Measurements from ENCODE around the gene NDUFB10. TPM values are rescaled to one million over a fixed set of nuclear protein-coding genes. Genes with fewer than 3 reads are reported as not detected.
"Not testable (repeated sequence)": the region's sequence is repeated elsewhere in the genome, so short reads cannot be mapped to it uniquely, and the experiment has no call there.

NDUFB10 gene
- total and polyA plus RNA-seq, 9 donors, result 95.4 to 162 (median 132) TPM

- Histone ChIP-seq H3K9me3 (replicated peaks; ENCODE audit: control insufficient read depth, low read depth, low read length) (no peaks in the 10 kb centered on the region), H3K27ac (ENCODE audit: low read length) (no peak overlapping the region), H3K4me1 (ENCODE audit: control insufficient read depth, insufficient read depth, low read length) (peaks cover 11% of the 10 kb centered on the region), H3K27me3 (ENCODE audit: control insufficient read depth, insufficient read depth, low read length) (peaks cover 78% of the 10 kb centered on the region), H3K4me3 (ENCODE audit: low read length) (no peak overlapping the region), H3K36me3 (ENCODE audit: control insufficient read depth, insufficient read depth, low read length) (no peaks in the 10 kb centered on the region)
- DNase-seq, result no peak
- 59% methylated on average over 23 of the region's 25 CpGs for WGBS (ENCODE audit: insufficient coverage)
Measured at GRCh38 chr16:1915732-1916639, 43.4 kb upstream of the NDUFB10 start.

GRCh38 chr16:1916640-1916990 lies 42.7 kb upstream of the NDUFB10 start:
- 0% methylated on average over 5 of the region's 5 CpGs for WGBS (ENCODE audit: insufficient coverage)
- peaks cover 11% of the 10 kb centered on the region for H3K4me1 ChIP-seq (ENCODE audit: control insufficient read depth, insufficient read depth, low read length)
- H3K9me3 ChIP-seq (replicated peaks; ENCODE audit: control insufficient read depth, low read depth, low read length), result no peaks in the 10 kb centered on the region
- peaks cover 84% of the 10 kb centered on the region for H3K27me3 ChIP-seq (ENCODE audit: control insufficient read depth, insufficient read depth, low read length)
- no peaks in the 10 kb centered on the region for H3K36me3 ChIP-seq (ENCODE audit: control insufficient read depth, insufficient read depth, low read length)
- H3K4me3 ChIP-seq (ENCODE audit: low read length), result no peak overlapping the region
- no peak overlapping the region for H3K27ac ChIP-seq (ENCODE audit: low read length)
- no peak for DNase-seq

GRCh38 chr16:1917056-1917664 lies 42.2 kb upstream of the NDUFB10 start:
- Histone ChIP-seq H3K27ac (ENCODE audit: low read length) (no peak overlapping the region), H3K27me3 (ENCODE audit: control insufficient read depth, insufficient read depth, low read length) (peaks cover 89% of the 10 kb centered on the region), H3K9me3 (replicated peaks; ENCODE audit: control insufficient read depth, low read depth, low read length) (no peaks in the 10 kb centered on the region), H3K36me3 (ENCODE audit: control insufficient read depth, insufficient read depth, low read length) (no peaks in the 10 kb centered on the region), H3K4me3 (ENCODE audit: low read length) (no peak overlapping the region), H3K4me1 (ENCODE audit: control insufficient read depth, insufficient read depth, low read length) (peaks cover 11% of the 10 kb centered on the region)
- no peak for DNase-seq
- WGBS (ENCODE audit: insufficient coverage), result 5% methylated on average over 21 of the region's 22 CpGs

GRCh38 chr16:1917665-1918350 lies 41.5 kb upstream of the NDUFB10 start:
- WGBS (ENCODE audit: insufficient coverage), result under 1% methylated on average over 81 of the region's 81 CpGs
- Histone ChIP-seq H3K36me3 (ENCODE audit: control insufficient read depth, insufficient read depth, low read length) (no peaks in the 10 kb centered on the region), H3K4me1 (ENCODE audit: control insufficient read depth, insufficient read depth, low read length) (peaks cover 11% of the 10 kb centered on the region), H3K27me3 (ENCODE audit: control insufficient read depth, insufficient read depth, low read length) (peaks cover 93% of the 10 kb centered on the region), H3K9me3 (replicated peaks; ENCODE audit: control insufficient read depth, low read depth, low read length) (no peaks in the 10 kb centered on the region), H3K27ac (ENCODE audit: low read length) (no peak overlapping the region), H3K4me3 (ENCODE audit: low read length) (no peak overlapping the region)
- no peak for DNase-seq

- Histone ChIP-seq H3K36me3 (ENCODE audit: control insufficient read depth, insufficient read depth, low read length) (no peaks in the 10 kb centered on the region), H3K4me1 (ENCODE audit: control insufficient read depth, insufficient read depth, low read length) (peaks cover 19% of the 10 kb centered on the region), H3K4me3 (ENCODE audit: low read length) (no peak within 1 kb of the TSS), H3K9me3 (replicated peaks; ENCODE audit: control insufficient read depth, low read depth, low read length) (no peaks in the 10 kb centered on the region), H3K27me3 (ENCODE audit: control insufficient read depth, insufficient read depth, low read length) (peaks cover 94% of the 10 kb centered on the region), H3K27ac (ENCODE audit: low read length) (no peak within 1 kb of the TSS)
- WGBS (ENCODE audit: insufficient coverage), result 2% methylated on average over 53 of the region's 71 CpGs
- DNase-seq, result no peak
Measured at GRCh38 chr16:1918351-1919326, 40.7 kb upstream of the NDUFB10 start, which contains the start of gene HS3ST6. Gene HS3ST6, minus strand, starts transcription at chr16:1918415. Its CDS starts 92 bp downstream, at chr16:1918323.

- Histone ChIP-seq H3K27me3 (ENCODE audit: control insufficient read depth, insufficient read depth, low read length) (peaks cover 92% of the 10 kb centered on the region), H3K9me3 (replicated peaks; ENCODE audit: control insufficient read depth, low read depth, low read length) (no peaks in the 10 kb centered on the region), H3K4me1 (ENCODE audit: control insufficient read depth, insufficient read depth, low read length) (peaks cover 23% of the 10 kb centered on the region), H3K27ac (ENCODE audit: low read length) (no peak overlapping the region), H3K4me3 (ENCODE audit: low read length) (no peak overlapping the region), H3K36me3 (ENCODE audit: control insufficient read depth, insufficient read depth, low read length) (no peaks in the 10 kb centered on the region)
- WGBS (ENCODE audit: insufficient coverage), result 24% methylated on average over 30 of the region's 30 CpGs
- no peak for DNase-seq
Measured at GRCh38 chr16:1919327-1919998, 39.9 kb upstream of the NDUFB10 start.

- not testable (repeated sequence) for H3K4me3 ChIP-seq (ENCODE audit: low read length); H3K9me3 ChIP-seq (replicated peaks; ENCODE audit: control insufficient read depth, low read depth, low read length); H3K36me3 ChIP-seq (ENCODE audit: control insufficient read depth, insufficient read depth, low read length); DNase-seq; H3K27ac ChIP-seq (ENCODE audit: low read length)
- peaks cover 23% of the 10 kb centered on the region for H3K4me1 ChIP-seq (ENCODE audit: control insufficient read depth, insufficient read depth, low read length)
- H3K27me3 ChIP-seq (ENCODE audit: control insufficient read depth, insufficient read depth, low read length), result peaks cover 90% of the 10 kb centered on the region
- WGBS (ENCODE audit: insufficient coverage), result 67% methylated on average over 20 of the region's 21 CpGs
Measured at GRCh38 chr16:1920122-1920521, 39.2 kb upstream of the NDUFB10 start.

- Histone ChIP-seq H3K4me3 (ENCODE audit: low read length) (no peak overlapping the region), H3K36me3 (ENCODE audit: control insufficient read depth, insufficient read depth, low read length) (no peaks in the 10 kb centered on the region), H3K9me3 (replicated peaks; ENCODE audit: control insufficient read depth, low read depth, low read length) (no peaks in the 10 kb centered on the region), H3K27ac (ENCODE audit: low read length) (no peak overlapping the region), H3K27me3 (ENCODE audit: control insufficient read depth, insufficient read depth, low read length) (peaks cover 84% of the 10 kb centered on the region), H3K4me1 (ENCODE audit: control insufficient read depth, insufficient read depth, low read length) (peaks cover 23% of the 10 kb centered on the region)
- 10% methylated on average over 5 of the region's 15 CpGs for WGBS (ENCODE audit: insufficient coverage)
- DNase-seq, result no peak
Measured at GRCh38 chr16:1920727-1921171, 38.6 kb upstream of the NDUFB10 start.

- H3K36me3 ChIP-seq (ENCODE audit: control insufficient read depth, insufficient read depth, low read length), result no peaks in the 10 kb centered on the region
- H3K9me3 ChIP-seq (replicated peaks; ENCODE audit: control insufficient read depth, low read depth, low read length), result no peaks in the 10 kb centered on the region
- WGBS (ENCODE audit: insufficient coverage), result 100% methylated on average over 2 of the region's 8 CpGs
- H3K27ac ChIP-seq (ENCODE audit: low read length), result no peak overlapping the region
- H3K4me1 ChIP-seq (ENCODE audit: control insufficient read depth, insufficient read depth, low read length), result peaks cover 23% of the 10 kb centered on the region
- peaks cover 68% of the 10 kb centered on the region for H3K27me3 ChIP-seq (ENCODE audit: control insufficient read depth, insufficient read depth, low read length)
- DNase-seq, result no peak
- no peak overlapping the region for H3K4me3 ChIP-seq (ENCODE audit: low read length)
Measured at GRCh38 chr16:1922357-1922756, 37.0 kb upstream of the NDUFB10 start.

All from muscle of leg (tissue), 11 donors.